ENCODE results near the gene POLE.

GRCh38 chr12:132731574-132731973 lies 44.4 kb upstream of the POLE start:
- TF ChIP-seq EZH2 (IDR thresholded peaks at IDR 0.05; ENCODE audit: borderline replicate concordance, low read depth, low read length, severe bottlenecking) = no peak
- no peak for TF ChIP-seq CTCF (IDR thresholded peaks at IDR 0.05; ENCODE audit: borderline replicate concordance, extremely low read depth, low read length, poor library complexity, severe bottlenecking)

Data from DND-41 (cell line).